NOMO-1 (cell line): ENCODE measurements around the gene KMT2C.
"Not testable (repeated sequence)": the region's sequence is repeated elsewhere in the genome, so short reads cannot be mapped to it uniquely, and the experiment has no call there.

ENCODE experiments used
- DNase-seq, 2 experiments: peaks; one replicate each; lab custom pipeline; 2025; ENCODE audit not compliant: unreplicated experiment in 2 of 2; lab: John Stamatoyannopoulos, UW

KMT2C gene

DNA sequence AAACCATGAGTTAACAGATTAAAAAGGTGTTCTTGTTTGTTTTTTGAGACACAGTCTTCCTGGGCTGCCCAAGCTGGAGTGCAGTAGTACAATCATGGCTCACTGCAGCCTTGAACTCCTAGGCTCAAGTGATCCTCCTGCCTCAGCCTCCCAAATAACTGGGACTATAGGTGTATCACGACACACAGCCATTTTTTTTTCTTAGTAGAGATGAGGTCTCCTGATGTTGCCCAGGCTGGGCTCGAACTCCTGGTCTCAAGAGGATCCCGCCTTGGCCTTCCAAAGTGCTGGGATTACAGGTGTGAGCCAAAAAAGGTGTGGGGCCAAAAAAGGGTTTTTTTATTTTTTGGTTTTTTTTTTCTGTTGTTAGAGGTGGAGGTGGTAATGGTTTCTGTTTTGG lies 29.3 kb downstream of the KMT2C start:
- DNase-seq: no peak

DNA sequence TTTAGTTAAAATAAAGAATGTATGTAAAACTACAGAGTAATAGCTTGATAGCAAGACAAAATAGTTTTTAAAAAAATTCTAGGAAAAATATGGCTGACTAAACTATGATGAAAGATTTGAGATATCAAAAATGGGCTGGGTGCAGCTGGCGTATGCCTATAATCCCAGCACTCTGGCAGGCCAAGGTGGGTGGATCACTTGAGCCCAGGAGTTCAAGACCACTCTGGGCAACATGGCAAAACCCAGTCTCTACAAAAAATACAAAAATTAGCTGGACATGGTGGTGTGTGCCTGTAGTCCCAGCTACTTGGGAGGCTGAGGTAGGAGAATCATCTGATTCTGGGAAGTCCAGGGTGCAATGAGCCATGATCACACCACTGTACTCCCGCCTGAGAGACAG lies 29.8 kb downstream of the KMT2C start:
- not testable (repeated sequence) for DNase-seq

GRCh38 chr7:152403726-152404125 lies 32.1 kb downstream of the KMT2C start:
- no peak for DNase-seq

DNA sequence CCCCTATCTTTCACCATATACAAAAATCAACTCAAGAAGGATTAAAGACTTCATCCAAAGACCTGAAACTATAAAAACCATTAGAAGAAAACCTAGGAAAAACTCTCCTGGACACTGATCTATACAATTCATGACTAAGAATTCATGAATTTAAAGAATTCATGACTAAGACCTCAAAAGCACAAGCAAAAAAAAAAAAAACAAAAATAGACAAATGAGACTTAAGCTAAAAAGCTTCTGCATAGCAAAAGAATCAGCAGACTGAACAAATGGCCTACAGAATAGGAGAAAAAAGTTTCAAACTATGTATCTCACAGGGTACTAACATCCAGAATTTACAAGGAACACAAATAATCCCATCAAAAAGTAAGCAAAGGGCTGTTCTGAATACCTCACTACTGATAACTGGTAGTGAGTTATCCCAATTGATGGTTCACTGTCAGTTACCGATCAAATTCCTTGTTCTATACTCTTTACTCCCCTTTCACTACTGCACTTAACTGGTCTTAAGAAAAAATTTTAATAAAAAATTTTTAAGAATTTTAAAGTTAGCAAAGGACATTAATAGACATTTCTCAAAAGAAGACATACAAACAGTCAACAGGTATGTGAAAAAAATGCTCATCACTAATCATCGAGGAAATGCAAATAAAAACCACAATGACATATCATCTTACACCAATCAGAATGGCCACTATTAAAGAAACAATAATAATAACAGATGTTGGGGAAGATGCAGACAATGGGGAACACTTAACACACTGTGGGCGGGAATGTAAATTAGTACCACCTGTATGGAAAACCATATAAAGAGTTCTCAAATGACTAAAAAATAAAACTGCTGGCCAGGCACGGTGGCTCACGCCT lies 33.2 kb downstream of the KMT2C start:
- DNase-seq: no peak

DNA sequence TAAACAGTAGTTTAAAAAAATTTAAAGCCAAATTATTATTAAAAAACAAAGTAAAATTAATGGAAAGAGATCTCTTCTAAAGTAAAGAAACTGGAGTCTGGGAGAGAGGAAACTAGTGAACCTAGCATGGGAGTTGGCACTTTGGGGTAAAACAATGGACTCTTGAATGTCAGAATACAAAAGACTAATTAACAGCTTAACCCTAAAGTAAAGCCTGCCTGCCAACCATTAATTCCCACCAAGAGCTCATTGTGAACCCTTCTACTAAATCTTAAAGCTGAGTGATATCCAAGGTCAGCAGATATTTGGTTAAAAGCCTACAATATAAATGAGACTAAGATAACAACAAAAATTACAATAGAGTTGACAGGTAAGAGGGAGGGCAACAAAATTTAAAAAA lies 36.5 kb downstream of the KMT2C start:
- no peak for DNase-seq

GRCh38 chr7:152395112-152395511 lies 40.7 kb downstream of the KMT2C start:
- DNase-seq: no peak

DNA sequence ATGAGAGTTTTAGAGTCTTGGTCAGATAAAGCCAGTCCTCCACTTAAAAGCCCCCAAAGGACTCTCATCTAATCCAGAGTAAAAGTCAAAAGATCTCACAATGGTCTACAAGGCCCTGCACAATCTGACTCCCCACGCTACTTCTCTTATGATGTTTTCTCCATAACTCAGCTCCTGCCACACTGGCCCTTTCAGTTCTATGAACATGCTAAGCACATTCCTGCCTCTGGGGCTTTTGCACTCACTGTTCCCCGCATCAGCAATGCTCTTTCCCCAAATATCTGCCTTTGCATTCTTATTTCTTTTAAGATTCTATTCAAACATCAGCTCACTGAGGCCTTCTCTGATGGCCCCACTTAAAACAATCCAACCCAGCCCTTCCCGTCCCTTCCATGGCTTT lies 41.6 kb downstream of the KMT2C start:
- not testable (repeated sequence) for DNase-seq

GRCh38 chr7:152392254-152392653 lies 43.5 kb downstream of the KMT2C start:
- DNase-seq: no peak

- not testable (repeated sequence) for DNase-seq
Observed at GRCh38 chr7:152386136-152386764, 49.6 kb downstream of the KMT2C start.

DNA sequence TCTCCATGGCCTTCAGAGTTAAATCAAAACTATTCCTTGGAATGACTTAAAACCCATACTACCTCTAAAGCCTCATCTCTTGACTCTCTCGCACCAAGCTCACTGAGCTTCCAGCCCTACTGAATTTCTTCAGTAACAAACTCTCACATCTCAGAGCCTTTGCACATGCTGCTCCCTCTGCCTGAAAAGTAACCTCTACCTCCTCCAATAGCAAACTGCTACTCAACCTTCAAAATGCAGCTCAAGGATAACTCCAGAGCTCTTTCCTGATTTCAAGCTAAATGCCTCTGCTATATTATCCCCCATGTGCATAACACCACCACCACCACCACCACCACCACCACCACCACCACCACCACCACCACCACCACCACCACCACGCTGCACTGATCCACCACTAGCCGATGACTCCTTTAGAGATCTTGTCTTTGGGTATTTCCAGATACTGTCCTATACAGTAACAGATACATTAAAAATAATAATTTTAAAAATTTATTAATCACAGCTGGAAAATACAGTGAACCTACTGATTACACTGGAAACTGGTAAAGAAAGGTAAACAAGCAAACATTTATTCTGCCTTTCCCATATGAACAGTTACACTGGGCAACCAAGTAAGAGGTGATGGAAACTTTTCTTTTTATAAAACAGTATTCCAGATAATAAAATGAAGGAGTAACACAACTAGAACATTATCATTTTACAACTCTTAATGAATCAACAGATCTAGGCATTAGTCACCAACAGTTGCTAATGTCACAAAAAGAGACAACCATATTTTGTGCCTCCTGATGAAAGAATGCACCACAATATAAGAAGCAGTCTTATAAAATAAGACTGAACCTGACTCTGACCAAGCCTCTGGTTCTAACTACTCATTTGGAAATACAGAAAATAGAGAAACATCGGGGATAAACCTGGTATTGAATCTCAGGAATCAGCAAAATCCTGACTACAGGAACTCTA lies 51.3 kb downstream of the KMT2C start:
- DNase-seq: not testable (repeated sequence)

DNA sequence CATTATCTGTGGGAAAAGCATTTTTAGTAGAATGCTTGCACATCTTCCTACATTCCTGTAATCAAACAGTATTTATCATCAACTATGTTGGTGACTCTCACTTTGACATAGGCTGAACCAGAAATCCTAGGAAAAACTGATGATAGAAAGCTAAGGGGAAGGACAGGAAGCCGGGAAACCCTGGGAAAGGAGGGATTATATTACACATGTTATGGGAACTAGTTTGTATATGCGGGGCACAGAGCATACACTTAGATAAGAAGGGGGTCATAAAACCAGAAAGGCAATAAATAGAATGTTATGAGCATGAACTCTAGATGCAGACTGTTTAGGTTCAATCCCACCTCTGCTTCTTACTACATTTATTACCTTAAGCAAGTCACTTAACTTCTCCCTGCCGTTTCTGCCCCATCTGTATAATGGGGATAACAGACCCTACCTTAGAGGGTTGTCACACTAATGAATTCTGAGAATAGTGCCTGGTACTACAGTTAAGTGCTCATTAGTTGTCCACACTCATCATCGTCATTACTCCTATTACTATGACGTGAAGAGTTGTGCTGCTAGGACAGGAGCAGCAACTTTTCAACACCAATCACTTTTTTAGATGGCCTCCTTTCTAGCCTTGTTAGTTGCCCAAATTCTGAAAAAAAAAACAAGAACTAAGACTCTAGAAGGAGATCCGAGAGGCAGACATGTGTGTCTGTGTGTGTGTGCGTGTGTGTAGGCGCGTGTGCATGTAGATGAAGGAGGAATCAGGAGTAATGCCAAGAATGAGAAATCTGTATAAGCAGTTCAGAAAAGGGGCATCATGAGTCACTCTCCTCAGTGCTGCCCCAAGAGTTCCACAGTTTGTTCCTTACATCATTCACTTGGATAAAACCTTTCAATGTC lies 52.2 kb downstream of the KMT2C start:
- no peak for DNase-seq

- no peak for DNase-seq
Observed at GRCh38 chr7:152382244-152382643, 53.6 kb downstream of the KMT2C start.

- not testable (repeated sequence) for DNase-seq
Observed at GRCh38 chr7:152380931-152381578, 54.7 kb downstream of the KMT2C start.

- DNase-seq: not testable (repeated sequence)
Observed at GRCh38 chr7:152378497-152378896, 57.3 kb downstream of the KMT2C start.

DNA sequence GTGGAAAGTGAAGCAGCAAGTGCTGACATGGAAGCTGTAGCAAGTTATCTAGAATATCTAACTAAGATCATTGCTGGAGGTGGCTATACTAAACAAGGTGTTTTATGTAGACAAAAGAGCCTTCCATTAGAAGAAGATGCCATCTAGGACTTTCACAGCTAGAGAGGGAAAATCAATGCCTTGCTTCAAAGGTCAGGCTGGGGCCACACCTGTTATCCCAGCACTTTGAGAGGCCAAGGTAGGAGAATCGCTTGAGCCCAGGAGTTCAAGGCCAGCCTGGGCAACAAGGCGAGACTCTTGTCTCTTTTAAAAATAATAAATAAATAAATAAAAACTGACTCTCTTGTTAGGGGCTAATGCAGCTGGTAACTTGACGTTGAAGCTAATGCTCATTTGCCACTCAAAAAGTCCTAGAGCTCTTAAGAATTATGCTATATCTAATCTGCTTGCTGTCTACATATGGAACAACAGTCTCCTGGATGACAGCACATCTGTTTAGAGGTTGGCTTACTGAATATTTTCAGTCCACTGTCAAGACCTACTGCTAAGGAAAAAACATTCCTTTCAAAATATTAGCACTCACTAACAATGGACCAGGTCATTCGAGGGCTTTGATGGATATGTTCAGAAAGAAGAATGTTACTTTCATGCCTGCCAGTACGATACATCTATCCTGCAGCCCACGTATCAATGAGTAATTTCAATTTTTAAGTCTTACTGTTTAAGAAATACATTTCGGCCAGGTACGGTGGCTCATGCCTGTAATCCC lies 58.9 kb downstream of the KMT2C start:
- not testable (repeated sequence) for DNase-seq

- no peak for DNase-seq
Observed at GRCh38 chr7:152370297-152370696, 65.5 kb downstream of the KMT2C start.

GRCh38 chr7:152369518-152369917 lies 66.3 kb downstream of the KMT2C start:
- no peak for DNase-seq

DNA sequence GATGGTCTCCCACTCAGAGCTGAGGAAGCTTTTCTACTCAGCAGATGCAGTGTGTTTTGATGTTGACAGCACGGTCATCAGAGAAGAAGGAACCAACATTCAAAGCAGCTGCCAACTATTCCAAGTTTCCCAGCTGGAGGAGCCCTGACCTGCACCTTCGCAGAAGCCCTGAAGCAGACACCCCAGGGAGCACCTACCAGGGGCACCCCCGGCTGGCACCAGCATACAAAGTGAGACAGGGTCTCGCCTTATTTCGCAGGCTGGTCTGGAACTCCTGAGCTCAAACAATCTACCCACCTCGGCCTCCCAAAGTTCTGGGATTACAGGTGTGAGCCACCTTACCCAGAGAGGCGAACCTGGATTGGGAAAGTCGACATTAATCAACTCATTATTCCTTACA lies 68.6 kb downstream of the KMT2C start:
- DNase-seq: no peak

GRCh38 chr7:152366662-152367061 lies 69.1 kb downstream of the KMT2C start:
- DNase-seq: no peak
